GOT3 (cell line): ENCODE results near the gene UTF1.

Experiments
- DNase-seq: peaks from one replicate; lab custom pipeline; 2025; ENCODE audit warnings: mixed read lengths; lab: John Stamatoyannopoulos, UW

The UTF1 gene

DNA sequence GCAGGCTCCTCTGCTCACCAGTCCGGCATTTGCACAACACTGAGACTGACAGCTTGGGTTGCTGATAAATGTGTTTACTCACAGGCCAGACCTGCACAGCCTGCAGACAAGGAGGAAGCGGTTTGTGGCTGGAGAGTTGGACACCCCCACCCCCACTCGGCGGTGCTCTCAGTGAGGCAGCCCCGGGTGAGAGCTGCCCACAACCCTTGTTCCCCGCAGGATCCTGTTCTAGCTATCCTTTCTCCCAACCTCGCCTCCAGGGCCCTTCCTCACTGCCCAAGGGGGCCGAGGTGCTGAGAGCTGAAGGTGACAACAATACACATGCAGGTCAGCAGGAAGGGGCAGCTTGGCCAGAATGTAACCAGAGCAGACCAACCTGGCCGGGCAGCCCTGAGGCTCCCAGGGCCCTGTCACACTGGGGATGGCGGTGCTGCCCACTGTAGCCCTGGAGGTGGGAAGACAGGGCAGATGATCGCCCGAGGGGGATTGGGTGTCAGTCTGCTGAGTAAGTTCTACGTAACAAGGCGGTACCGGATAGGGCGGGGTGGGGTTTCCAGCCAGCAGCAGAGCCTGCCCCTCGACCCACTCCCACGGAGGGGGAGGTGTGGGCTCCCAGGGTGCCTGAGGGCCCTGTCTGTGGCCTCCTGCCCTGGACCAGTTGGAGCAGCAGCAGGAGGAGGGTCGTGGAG is 48.7 kb downstream of the UTF1 start:
- DNase-seq, result no peak

- DNase-seq, result no peak
These were observed 49.6 kb downstream of the UTF1 start for GRCh38 chr10:133279326-133280226.

GRCh38 chr10:133280391-133281059 is 50.5 kb downstream of the UTF1 start:
- DNase-seq, result no peak

DNA sequence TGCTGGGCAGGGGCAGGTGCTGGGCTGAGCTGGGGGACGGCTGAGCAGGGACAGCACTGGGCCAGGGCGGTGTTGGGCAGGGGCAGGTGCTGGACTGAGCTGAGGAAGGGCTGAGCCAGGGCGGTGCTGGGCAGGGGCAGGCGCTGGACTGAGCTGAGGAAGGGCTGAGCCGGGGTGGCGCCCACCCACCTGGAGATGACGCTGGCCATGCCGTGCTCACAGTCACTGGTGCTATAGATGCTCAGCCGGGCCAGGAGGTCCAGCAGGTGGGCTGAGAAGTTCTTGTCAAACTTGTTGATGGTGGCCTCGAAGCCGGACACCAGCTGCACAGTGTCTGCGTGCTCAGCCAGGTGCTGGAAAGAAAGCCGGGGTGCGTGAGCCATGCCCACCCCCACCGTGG is 51.1 kb downstream of the UTF1 start:
- no peak for DNase-seq
